HG02798 (cell line): Measurements from ENCODE around the gene CLK3.
"Not testable (repeated sequence)": the region's sequence is repeated elsewhere in the genome, so short reads cannot be mapped to it uniquely, and the experiment has no call there.

ENCODE experiments used
- ATAC-seq: cut with Tn5 transposase; IDR thresholded peaks from one replicate; pipeline ENCODE4 v1.9.1; 2021; ENCODE audit warnings: mild to moderate bottlenecking; ENCODE audit not compliant: unreplicated experiment, poor library complexity

The CLK3 gene

GRCh38 chr15:74615508-74616365 lies at the start of gene CLK3:
Gene CLK3, plus strand, starts transcription at chr15:74615836. Its CDS starts 3,361 bp downstream, at chr15:74619197.
- ATAC-seq, result peak; percentile 84

- no peak for ATAC-seq
Measured at GRCh38 chr15:74568594-74568993, 47.0 kb upstream of the CLK3 start.

- ATAC-seq, result no peak
Measured at GRCh38 chr15:74569731-74570070, 45.9 kb upstream of the CLK3 start.

- ATAC-seq, result no peak
Measured at GRCh38 chr15:74571191-74571590, 44.4 kb upstream of the CLK3 start.

- no peak for ATAC-seq
Measured at GRCh38 chr15:74573987-74574386, 41.6 kb upstream of the CLK3 start.

GRCh38 chr15:74578496-74578994 lies 37.1 kb upstream of the CLK3 start:
- no peak for ATAC-seq

GRCh38 chr15:74579001-74579400 lies 36.6 kb upstream of the CLK3 start:
- no peak for ATAC-seq

- no peak for ATAC-seq
Measured at GRCh38 chr15:74580538-74581350, 34.9 kb upstream of the CLK3 start.

- ATAC-seq, result no peak
Measured at GRCh38 chr15:74584204-74584603, 31.4 kb upstream of the CLK3 start.

GRCh38 chr15:74584779-74585178 lies 30.9 kb upstream of the CLK3 start:
- no peak for ATAC-seq

- ATAC-seq, result no peak
Measured at GRCh38 chr15:74585191-74585590, 30.4 kb upstream of the CLK3 start.

- ATAC-seq, result no peak
Measured at GRCh38 chr15:74585857-74586256, 29.8 kb upstream of the CLK3 start.

GRCh38 chr15:74589826-74590225 lies 25.8 kb upstream of the CLK3 start:
- no peak for ATAC-seq

GRCh38 chr15:74592222-74592621 lies 23.4 kb upstream of the CLK3 start:
- no peak for ATAC-seq

- ATAC-seq, result no peak
Measured at GRCh38 chr15:74593122-74593521, 22.5 kb upstream of the CLK3 start.

GRCh38 chr15:74594455-74594854 lies 21.2 kb upstream of the CLK3 start:
- ATAC-seq, result no peak

- ATAC-seq, result no peak
Measured at GRCh38 chr15:74595271-74595670, 20.4 kb upstream of the CLK3 start.

GRCh38 chr15:74596736-74597135 lies 18.9 kb upstream of the CLK3 start:
- not testable (repeated sequence) for ATAC-seq

GRCh38 chr15:74597146-74597705 lies 18.4 kb upstream of the CLK3 start:
- ATAC-seq, result not testable (repeated sequence)

GRCh38 chr15:74598126-74598842 lies 17.4 kb upstream of the CLK3 start:
- peak; percentile 94 for ATAC-seq
